ENCODE data around the gene LHFPL3.

LHFPL3 gene

GRCh38 chr7:104469166-104469820, 140.9 kb downstream of the LHFPL3 start:
- TF ChIP-seq CTCF (IDR thresholded peaks at IDR 0.05; ENCODE audit: insufficient read depth, missing control alignments), result no peak
- DNase-seq (ENCODE audit: insufficient read length, low spot score) (no peak), FAIRE-seq (no peak)

GRCh38 chr7:104480529-104480928, 152.1 kb downstream of the LHFPL3 start:
- no peak for FAIRE-seq
- no peak for DNase-seq (ENCODE audit: insufficient read length, low spot score)
- TF ChIP-seq CTCF (IDR thresholded peaks at IDR 0.05; ENCODE audit: insufficient read depth, missing control alignments), result no peak

- DNase-seq (ENCODE audit: insufficient read length, low spot score), result no peak
- no peak for FAIRE-seq
- no peak for TF ChIP-seq CTCF (IDR thresholded peaks at IDR 0.05; ENCODE audit: insufficient read depth, missing control alignments)
Measured at GRCh38 chr7:104482362-104483037, 154.1 kb downstream of the LHFPL3 start.

- no peak for TF ChIP-seq CTCF (IDR thresholded peaks at IDR 0.05; ENCODE audit: insufficient read depth, missing control alignments)
Measured at GRCh38 chr7:104486931-104487330, 158.5 kb downstream of the LHFPL3 start.

GRCh38 chr7:104487642-104488041, 159.2 kb downstream of the LHFPL3 start:
- DNase-seq (ENCODE audit: insufficient read length, low spot score), result no peak
- FAIRE-seq, result no peak
- TF ChIP-seq CTCF (IDR thresholded peaks at IDR 0.05; ENCODE audit: insufficient read depth, missing control alignments), result no peak

More at GRCh38 chr7:104486931-104487330, 158.5 kb downstream of the LHFPL3 start:
- no peak for FAIRE-seq
- DNase-seq (ENCODE audit: insufficient read length, low spot score), result no peak

- TF ChIP-seq CTCF (IDR thresholded peaks at IDR 0.05; ENCODE audit: insufficient read depth, missing control alignments), result no peak
- FAIRE-seq, result no peak
- DNase-seq (ENCODE audit: insufficient read length, low spot score), result no peak
Measured at GRCh38 chr7:104497379-104497967, 169.1 kb downstream of the LHFPL3 start.

GRCh38 chr7:104499975-104500374, 171.6 kb downstream of the LHFPL3 start:
- FAIRE-seq (no peak), DNase-seq (ENCODE audit: insufficient read length, low spot score) (no peak)
- no peak for TF ChIP-seq CTCF (IDR thresholded peaks at IDR 0.05; ENCODE audit: insufficient read depth, missing control alignments)
